H1 (cell line): ENCODE results near the gene IER5. TPM values are rescaled to one million over a fixed set of nuclear protein-coding genes. Genes with fewer than 3 reads are reported as not detected.
A peak's percentile ranks its signal among the peaks of the same experiment; 100 is the strongest.

ENCODE experiments used
- BACH1 ChIP-seq: IDR thresholded peaks from 2 replicates; pipeline ENCODE4 v1.6.1; 2012; ENCODE audit warnings: low read length, improper control_type of control experiment
- BCL11A ChIP-seq, 2 experiments: IDR thresholded peaks; one replicate each; pipeline ENCODE4 v1.6.1; 2011; ENCODE audit warnings: low read depth in 2 of 2, low read length in 2 of 2, mild to moderate bottlenecking in 2 of 2
- EP300 ChIP-seq, 2 experiments: IDR thresholded peaks; 1 replicate in 1 of 2; 2 replicates in 1 of 2; pipeline ENCODE4 v1.6.1; 2011 to 2012; ENCODE audit warnings: low read depth in 2 of 2, low read length in 2 of 2, mild to moderate bottlenecking in 2 of 2, borderline replicate concordance in 1 of 2, inconsistent platforms in 1 of 2, moderate library complexity in 1 of 2
- GABPA ChIP-seq: IDR thresholded peaks from 2 replicates; pipeline ENCODE4 v1.6.1; 2011; ENCODE audit warnings: mild to moderate bottlenecking, low read length, moderate library complexity, borderline replicate concordance; ENCODE audit not compliant: insufficient read depth
- KDM5A ChIP-seq: fragments of 200-600 bp; IDR thresholded peaks from 2 replicates; pipeline ENCODE4 v1.7.1; 2012; ENCODE audit warnings: mild to moderate bottlenecking, low read length, inconsistent platforms, mixed read lengths
- RAD21 ChIP-seq, 2 experiments: IDR thresholded peaks in 1 of 2; conservative IDR thresholded peaks in 1 of 2; 2 replicates each; pipeline ENCODE4 v1.6.1; 2011; ENCODE audit warnings: low read depth in 2 of 2, low read length in 2 of 2, improper control_type of control experiment in 1 of 2, inconsistent platforms in 1 of 2, mild to moderate bottlenecking in 1 of 2, moderate library complexity in 1 of 2
- RFX5 ChIP-seq: IDR thresholded peaks from 2 replicates; pipeline ENCODE4 v1.6.1; 2011; ENCODE audit warnings: low read depth, low read length, improper control_type of control experiment, borderline replicate concordance
- SP2 ChIP-seq: IDR thresholded peaks from 2 replicates; pipeline ENCODE4 v1.6.1; 2012; ENCODE audit warnings: mild to moderate bottlenecking, low read length, inconsistent platforms
- SRF ChIP-seq: IDR thresholded peaks from 2 replicates; pipeline ENCODE4 v1.6.1; 2011; ENCODE audit warnings: mild to moderate bottlenecking, low read depth, low read length, moderate library complexity
- TAF1 ChIP-seq: IDR thresholded peaks from 2 replicates; pipeline ENCODE4 v1.6.1; 2011; ENCODE audit warnings: mild to moderate bottlenecking, low read depth, low read length
- TAF7 ChIP-seq: optimal IDR thresholded peaks from 2 replicates; pipeline ENCODE3; 2011; ENCODE audit warnings: low read depth, mild to moderate bottlenecking, inconsistent platforms, low read length, moderate library complexity, borderline replicate concordance
- TBP ChIP-seq: IDR thresholded peaks from 2 replicates; pipeline ENCODE4 v1.6.1; 2011; ENCODE audit warnings: low read depth, low read length, improper control_type of control experiment
- USF2 ChIP-seq: IDR thresholded peaks from 2 replicates; pipeline ENCODE4 v1.6.1; 2011; ENCODE audit warnings: low read length, improper control_type of control experiment
- YY1 ChIP-seq: IDR thresholded peaks from 2 replicates; pipeline ENCODE4 v1.6.1; 2011; ENCODE audit warnings: low read depth, mild to moderate bottlenecking, low read length
- polyA plus RNA-seq, 7 experiments: library from polyadenylated mRNA; depleted of rRNA in 3 of 7; stranded (reverse) in 5 of 7; unstranded in 2 of 7; fragments of >200 nt in 5 of 7; fragments of 200-250 nt in 2 of 7; gene quantifications; 1 replicate in 5 of 7; 2 replicates in 1 of 7; 4 replicates in 1 of 7; pipeline versions ENCODE4 v1.2.1 to v1.2.3, GENCODE V29; 2011 to 2013; ENCODE audit warnings: missing spikeins in 2 of 7, mixed read lengths in 2 of 7
- total RNA-seq: library from RNA; stranded (reverse); fragmentation: NEBNext Ultra II Directional; extraction: Animal tissue kit (Norgen Biotek cat#: 25700); gene quantifications from 2 replicates; pipeline ENCODE4 v1.2.1, GENCODE V29; 2021
- TF ChIP-seq, protein P1 (sequence below), 3 experiments: IDR thresholded peaks; 1 replicate in 2 of 3; 2 replicates in 1 of 3; pipeline versions ENCODE4 v1.5.1 to v1.6.1; 2011; ENCODE audit warnings: low read length in 3 of 3, mild to moderate bottlenecking in 3 of 3, inconsistent platforms in 2 of 3, low read depth in 1 of 3, moderate library complexity in 1 of 3; ENCODE audit not compliant: insufficient read depth in 1 of 3; ENCODE audit errors: control extremely low read depth in 1 of 3

IER5 gene
- total and polyA plus RNA-seq, 2 of the 8 experiments (the other 6 are each of a cell fraction or from before 2014, with no cell fraction given): 3.5 to 7.7 TPM

- TF ChIP-seq SRF (peak; percentile 72), EP300 (IDR thresholded peaks at IDR 0.05; ENCODE audit: borderline replicate concordance in 1 of 2, low read depth in 2 of 2, low read length in 2 of 2) (no peak), GABPA (no peak), TBP (peak; percentile 98), YY1 (0 out of 2 replicates have a peak, but pooled peaks have one; percentile 15), BCL11A (IDR thresholded peaks at IDR 0.05; ENCODE audit: low read depth in 2 of 2, low read length in 2 of 2) (no peak), TAF7 (peak; percentile 97), KDM5A (no peak), BACH1 (no peak), USF2 (peak; percentile 77), TAF1 (peak; percentile 98), SP2 (no peak), RFX5 (no peak), RAD21 (IDR thresholded peaks at IDR 0.05 in 1 of 2, conservative IDR thresholded peaks at IDR 0.05 in 1 of 2; ENCODE audit: low read depth in 2 of 2, low read length in 2 of 2) (peak in 1 of 2 experiments; percentile 2; a peak in 1 of 4 replicates)
- TF ChIP-seq, protein P1, sequence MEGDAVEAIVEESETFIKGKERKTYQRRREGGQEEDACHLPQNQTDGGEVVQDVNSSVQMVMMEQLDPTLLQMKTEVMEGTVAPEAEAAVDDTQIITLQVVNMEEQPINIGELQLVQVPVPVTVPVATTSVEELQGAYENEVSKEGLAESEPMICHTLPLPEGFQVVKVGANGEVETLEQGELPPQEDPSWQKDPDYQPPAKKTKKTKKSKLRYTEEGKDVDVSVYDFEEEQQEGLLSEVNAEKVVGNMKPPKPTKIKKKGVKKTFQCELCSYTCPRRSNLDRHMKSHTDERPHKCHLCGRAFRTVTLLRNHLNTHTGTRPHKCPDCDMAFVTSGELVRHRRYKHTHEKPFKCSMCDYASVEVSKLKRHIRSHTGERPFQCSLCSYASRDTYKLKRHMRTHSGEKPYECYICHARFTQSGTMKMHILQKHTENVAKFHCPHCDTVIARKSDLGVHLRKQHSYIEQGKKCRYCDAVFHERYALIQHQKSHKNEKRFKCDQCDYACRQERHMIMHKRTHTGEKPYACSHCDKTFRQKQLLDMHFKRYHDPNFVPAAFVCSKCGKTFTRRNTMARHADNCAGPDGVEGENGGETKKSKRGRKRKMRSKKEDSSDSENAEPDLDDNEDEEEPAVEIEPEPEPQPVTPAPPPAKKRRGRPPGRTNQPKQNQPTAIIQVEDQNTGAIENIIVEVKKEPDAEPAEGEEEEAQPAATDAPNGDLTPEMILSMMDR (IDR thresholded peaks at IDR 0.05; ENCODE audit: control extremely low read depth in 1 of 3, insufficient read depth in 1 of 3, low read depth in 1 of 3, low read length in 3 of 3): no peak
Measured at GRCh38 chr1:181088079-181089016, at the start of gene IER5 (continued).
